Mononuclear cell (primary cell): Measurements from ENCODE around the gene PCDHA10. TPM values are rescaled to one million over a fixed set of nuclear protein-coding genes. Genes with fewer than 3 reads are reported as not detected.
"Not testable (repeated sequence)": the region's sequence is repeated elsewhere in the genome, so short reads cannot be mapped to it uniquely, and the experiment has no call there.

Experiments used
- H3K27me3 ChIP-seq: 2 replicates; pipeline ENCODE4 v1.6.0; 2011; ENCODE audit warnings: low read length, control low read depth; ENCODE audit not compliant: insufficient read depth
- H3K4me1 ChIP-seq: 2 replicates; pipeline ENCODE4 v1.5.1; 2011; ENCODE audit warnings: mild to moderate bottlenecking, low read length, control low read depth; ENCODE audit not compliant: insufficient read depth
- H3K4me3 ChIP-seq: 2 replicates; pipeline ENCODE4 v1.5.1; 2011; ENCODE audit warnings: mild to moderate bottlenecking, low read length, moderate library complexity
- H3K9me3 ChIP-seq: 2 replicates; pipeline ENCODE4 v1.5.1; 2011; ENCODE audit warnings: low read depth, mild to moderate bottlenecking, control low read depth, low read length
- total RNA-seq: library from RNA; depleted of rRNA; stranded (reverse); fragments of >200 nt; gene quantifications from one replicate; pipeline ENCODE4 v1.2.3, GENCODE V29; 2012

PCDHA10 gene
- total RNA-seq, 1 donor, result not detected

DNA sequence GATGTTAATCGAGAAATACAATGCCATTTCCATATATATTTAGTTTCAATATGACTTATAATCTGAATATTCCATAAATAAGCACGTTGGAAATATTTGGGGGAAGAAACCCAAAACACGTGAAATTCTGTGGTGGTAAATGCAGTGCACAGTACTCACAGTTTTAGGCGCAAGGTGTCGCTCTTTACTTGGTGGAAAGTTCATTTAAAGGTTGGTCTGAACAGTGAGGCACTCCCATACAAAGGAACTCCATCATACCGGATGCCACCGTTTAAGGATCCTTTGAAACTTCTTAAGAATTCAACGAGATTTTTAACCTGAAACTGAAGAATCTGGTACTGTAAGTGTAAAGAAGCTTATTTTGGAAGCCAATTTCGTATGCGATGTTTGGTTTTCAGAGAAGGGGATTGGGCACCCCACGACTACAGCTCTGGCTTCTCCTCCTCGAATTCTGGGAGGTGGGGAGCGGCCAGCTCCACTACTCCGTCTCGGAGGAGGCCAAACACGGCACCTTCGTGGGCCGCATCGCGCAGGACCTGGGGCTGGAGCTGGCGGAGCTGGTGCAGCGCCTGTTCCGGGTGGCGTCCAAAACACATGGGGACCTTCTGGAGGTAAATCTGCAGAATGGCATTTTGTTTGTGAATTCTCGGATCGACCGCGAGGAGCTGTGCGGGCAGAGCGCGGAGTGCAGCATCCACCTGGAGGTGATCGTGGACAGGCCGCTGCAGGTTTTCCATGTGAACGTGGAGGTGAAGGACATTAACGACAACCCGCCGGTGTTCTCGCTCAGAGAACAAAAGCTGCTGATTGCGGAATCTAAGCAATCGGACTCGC is 13.2 kb downstream of the PCDHA10 start, which contains the start of gene PCDHA11:
PCDHA11 (plus strand) TSS at position 237 of the 834 bp plus-strand sequence; CDS start at position 384, 147 bp downstream.
- H3K27me3 ChIP-seq, result peaks cover 18% of the 10 kb centered on the region
- H3K4me1 ChIP-seq, result no peaks in the 10 kb centered on the region
- no peak within 1 kb of the TSS for H3K4me3 ChIP-seq
- no peaks in the 10 kb centered on the region for H3K9me3 ChIP-seq

DNA sequence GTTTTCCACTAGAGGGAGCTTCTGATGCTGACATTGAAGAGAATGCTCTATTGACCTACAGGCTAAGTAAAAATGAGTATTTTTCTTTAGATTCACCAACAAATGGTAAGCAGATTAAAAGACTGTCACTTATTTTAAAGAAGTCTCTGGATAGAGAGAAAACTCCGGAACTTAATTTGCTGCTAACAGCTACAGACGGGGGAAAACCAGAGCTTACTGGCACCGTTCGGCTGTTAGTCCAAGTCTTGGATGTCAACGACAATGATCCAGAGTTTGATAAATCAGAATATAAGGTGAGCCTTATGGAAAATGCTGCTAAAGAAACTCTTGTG is 13.8 kb downstream of the PCDHA10 start:
- peaks cover 5% of the 10 kb centered on the region for H3K9me3 ChIP-seq
- H3K4me1 ChIP-seq, result no peaks in the 10 kb centered on the region
- H3K4me3 ChIP-seq, result no peak overlapping the region
- H3K27me3 ChIP-seq, result peaks cover 23% of the 10 kb centered on the region

DNA sequence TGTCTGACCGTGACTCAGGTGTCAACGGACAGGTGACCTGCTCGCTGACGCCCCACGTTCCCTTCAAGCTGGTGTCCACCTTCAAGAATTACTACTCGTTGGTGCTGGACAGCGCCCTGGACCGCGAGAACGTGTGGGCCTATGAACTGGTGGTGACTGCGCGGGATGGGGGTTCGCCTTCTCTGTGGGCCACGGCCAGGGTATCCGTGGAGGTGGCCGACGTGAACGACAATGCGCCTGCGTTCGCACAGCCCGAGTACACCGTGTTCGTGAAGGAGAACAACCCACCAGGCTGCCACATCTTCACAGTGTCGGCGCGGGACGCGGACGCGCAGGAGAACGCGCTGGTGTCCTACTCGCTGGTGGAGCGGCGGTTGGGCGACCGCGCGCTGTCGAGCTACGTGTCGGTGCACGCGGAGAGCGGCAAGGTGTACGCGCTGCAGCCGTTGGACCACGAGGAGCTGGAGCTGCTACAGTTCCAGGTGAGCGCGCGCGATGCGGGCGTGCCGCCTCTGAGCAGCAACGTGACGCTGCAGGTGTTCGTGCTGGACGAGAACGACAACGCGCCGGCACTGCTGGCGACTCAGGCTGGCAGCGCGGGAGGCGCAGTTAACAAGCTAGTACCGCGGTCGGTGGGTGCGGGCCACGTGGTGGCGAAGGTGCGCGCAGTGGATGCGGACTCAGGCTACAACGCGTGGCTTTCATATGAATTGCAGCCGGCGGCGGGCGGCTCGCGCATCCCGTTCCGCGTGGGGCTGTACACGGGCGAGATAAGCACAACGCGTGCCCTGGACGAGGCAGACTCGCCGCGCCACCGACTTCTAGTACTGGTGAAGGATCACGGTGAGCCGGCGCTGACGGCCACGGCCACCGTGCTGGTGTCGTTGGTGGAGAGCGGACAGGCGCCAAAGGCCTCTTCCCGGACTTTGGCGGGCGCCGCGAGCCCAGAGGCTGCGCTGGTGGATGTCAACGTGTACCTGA is 14.8 kb downstream of the PCDHA10 start:
- Histone ChIP-seq H3K4me1 (no peaks in the 10 kb centered on the region), H3K9me3 (peaks cover 6% of the 10 kb centered on the region), H3K4me3 (no peak overlapping the region), H3K27me3 (peaks cover 29% of the 10 kb centered on the region)

DNA sequence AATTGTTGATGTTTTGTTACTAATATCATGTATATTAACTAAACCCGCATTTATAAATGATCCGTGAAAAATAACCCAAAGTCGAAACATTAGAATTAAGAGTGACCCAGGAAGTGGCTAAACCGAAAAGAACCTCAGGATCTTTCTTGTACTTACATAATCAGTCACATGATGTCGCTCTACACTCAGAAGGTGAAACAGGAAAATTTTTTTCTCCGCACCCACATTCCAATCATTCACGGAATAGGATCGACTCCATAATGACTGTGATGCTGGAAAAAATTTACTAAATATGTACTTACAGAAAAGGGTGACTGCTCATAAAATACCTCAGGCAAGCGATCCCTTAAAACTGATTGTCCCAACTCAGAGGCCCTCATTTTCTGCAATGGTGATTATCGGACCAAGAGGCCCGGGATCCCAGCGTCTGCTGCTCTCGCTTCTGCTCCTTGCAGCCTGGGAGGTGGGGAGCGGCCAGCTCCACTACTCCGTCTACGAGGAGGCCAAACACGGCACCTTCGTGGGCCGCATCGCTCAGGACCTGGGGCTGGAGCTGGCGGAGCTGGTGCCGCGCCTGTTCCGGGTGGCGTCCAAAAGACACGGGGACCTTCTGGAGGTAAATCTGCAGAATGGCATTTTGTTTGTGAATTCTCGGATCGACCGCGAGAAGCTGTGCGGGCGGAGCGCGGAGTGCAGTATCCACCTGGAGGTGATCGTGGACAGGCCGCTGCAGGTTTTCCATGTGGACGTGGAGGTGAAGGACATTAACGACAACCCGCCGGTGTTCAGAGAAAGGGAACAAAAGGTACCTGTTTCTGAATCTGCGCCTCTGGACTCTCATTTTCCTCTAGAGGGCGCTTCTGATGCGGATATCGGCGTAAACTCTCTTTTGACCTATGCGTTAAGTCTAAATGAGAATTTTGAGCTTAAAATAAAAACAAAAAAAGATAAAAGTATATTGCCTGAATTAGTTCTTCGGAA is 19.7 kb downstream of the PCDHA10 start, which contains the start of gene PCDHA12:
PCDHA12 (plus strand) TSS at position 224 of the 981 bp plus-strand sequence; CDS start at position 389, 165 bp downstream.
- no peak within 1 kb of the TSS for H3K4me3 ChIP-seq
- H3K27me3 ChIP-seq, result peaks cover 43% of the 10 kb centered on the region
- peaks cover 6% of the 10 kb centered on the region for H3K9me3 ChIP-seq
- no peaks in the 10 kb centered on the region for H3K4me1 ChIP-seq

DNA sequence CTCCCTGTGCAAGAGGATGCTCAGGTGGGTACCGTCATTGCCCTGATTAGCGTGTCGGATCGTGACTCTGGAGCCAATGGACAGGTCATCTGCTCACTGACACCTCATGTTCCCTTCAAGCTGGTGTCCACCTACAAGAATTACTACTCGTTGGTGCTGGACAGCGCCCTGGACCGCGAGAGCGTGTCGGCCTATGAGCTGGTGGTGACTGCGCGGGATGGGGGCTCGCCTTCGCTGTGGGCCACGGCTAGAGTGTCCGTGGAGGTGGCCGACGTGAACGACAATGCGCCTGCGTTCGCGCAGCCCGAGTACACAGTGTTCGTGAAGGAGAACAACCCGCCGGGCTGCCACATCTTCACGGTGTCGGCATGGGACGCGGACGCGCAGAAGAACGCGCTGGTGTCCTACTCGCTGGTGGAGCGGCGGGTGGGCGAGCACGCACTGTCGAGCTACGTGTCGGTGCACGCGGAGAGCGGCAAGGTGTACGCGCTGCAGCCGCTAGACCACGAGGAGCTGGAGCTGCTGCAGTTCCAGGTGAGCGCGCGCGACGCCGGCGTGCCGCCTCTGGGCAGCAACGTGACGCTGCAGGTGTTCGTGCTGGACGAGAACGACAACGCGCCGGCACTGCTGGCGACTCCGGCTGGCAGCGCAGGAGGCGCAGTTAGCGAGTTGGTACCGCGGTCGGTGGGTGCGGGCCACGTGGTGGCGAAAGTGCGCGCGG is 21.0 kb downstream of the PCDHA10 start:
- H3K4me1 ChIP-seq, H3K4me3 ChIP-seq, H3K9me3 ChIP-seq: not testable (repeated sequence)
- H3K27me3 ChIP-seq, result peaks cover 50% of the 10 kb centered on the region

DNA sequence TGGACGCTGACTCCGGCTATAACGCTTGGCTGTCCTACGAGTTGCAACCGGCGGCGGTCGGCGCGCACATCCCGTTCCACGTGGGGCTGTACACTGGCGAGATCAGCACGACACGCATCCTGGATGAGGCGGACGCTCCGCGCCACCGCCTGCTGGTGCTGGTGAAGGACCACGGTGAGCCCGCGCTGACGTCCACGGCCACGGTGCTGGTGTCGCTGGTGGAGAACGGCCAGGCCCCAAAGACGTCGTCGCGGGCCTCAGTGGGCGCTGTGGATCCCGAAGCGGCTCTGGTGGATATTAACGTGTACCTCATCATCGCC is 21.5 kb downstream of the PCDHA10 start:
- Histone ChIP-seq H3K4me1 (no peaks in the 10 kb centered on the region), H3K4me3 (no peak overlapping the region), H3K27me3 (peaks cover 55% of the 10 kb centered on the region), H3K9me3 (peaks cover 6% of the 10 kb centered on the region)

DNA sequence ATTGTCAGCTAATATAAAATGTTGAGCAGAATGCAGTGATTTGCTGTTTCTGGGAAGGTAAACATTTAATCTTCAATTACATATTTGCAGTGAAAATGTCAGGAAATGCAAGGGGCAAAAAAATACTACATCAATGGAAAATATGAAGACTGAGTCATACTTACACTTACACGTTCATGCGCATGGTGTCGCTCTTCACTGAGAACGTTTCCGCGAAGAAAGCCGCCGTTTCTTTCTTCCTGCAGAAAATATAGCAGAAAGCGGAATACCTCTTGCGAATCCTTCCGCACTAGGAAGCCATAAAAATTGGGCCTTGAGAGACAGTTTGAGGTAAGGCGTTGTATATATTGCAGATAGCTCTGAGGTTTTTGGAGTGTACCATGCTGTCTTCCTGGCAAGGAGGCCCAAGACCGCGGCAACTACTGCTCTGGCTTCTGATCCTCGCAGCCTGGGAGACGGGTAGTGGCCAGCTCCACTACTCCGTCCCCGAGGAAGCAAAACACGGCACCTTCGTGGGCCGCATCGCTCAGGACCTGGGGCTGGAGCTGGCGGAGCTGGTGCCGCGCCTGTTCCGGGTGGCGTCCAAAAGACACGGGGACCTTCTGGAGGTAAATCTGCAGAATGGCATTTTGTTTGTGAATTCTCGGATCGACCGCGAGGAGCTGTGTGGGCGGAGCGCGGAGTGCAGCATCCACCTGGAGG is 26.3 kb downstream of the PCDHA10 start, which contains the start of gene PCDHA13:
PCDHA13 (plus strand) TSS at position 236 of the 702 bp plus-strand sequence; CDS start at position 381, 145 bp downstream.
- Histone ChIP-seq H3K4me1 (no peaks in the 10 kb centered on the region), H3K9me3 (peaks cover 7% of the 10 kb centered on the region), H3K27me3 (peaks cover 37% of the 10 kb centered on the region), H3K4me3 (no peak within 1 kb of the TSS)

DNA sequence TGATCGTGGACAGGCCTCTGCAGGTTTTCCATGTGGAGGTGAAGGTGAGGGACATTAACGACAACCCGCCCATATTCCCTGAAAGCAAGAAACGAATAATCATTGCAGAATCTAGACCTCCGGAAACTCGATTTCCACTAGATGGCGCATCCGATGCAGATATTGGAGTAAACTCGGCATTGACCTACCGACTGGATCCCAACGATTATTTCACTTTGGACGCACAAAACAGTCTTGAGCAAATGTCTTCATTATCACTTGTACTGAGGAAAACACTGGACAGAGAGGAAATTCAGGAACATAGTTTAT is 26.8 kb downstream of the PCDHA10 start:
- Histone ChIP-seq H3K27me3 (peaks cover 37% of the 10 kb centered on the region), H3K9me3 (peaks cover 7% of the 10 kb centered on the region), H3K4me1 (no peaks in the 10 kb centered on the region), H3K4me3 (no peak overlapping the region)

DNA sequence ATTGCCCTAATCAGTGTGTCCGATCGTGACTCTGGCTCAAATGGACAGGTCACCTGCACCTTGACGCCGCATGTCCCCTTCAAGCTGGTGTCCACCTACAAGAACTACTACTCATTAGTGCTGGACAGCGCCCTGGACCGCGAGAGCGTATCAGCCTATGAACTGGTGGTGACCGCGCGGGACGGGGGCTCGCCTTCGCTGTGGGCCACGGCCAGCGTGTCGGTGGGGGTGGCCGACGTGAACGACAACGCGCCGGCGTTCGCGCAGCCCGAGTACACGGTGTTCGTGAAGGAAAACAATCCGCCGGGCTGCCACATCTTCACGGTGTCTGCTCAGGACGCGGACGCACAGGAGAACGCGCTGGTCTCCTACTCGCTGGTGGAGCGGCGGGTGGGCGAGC is 27.7 kb downstream of the PCDHA10 start:
- H3K9me3 ChIP-seq, result peaks cover 7% of the 10 kb centered on the region

DNA sequence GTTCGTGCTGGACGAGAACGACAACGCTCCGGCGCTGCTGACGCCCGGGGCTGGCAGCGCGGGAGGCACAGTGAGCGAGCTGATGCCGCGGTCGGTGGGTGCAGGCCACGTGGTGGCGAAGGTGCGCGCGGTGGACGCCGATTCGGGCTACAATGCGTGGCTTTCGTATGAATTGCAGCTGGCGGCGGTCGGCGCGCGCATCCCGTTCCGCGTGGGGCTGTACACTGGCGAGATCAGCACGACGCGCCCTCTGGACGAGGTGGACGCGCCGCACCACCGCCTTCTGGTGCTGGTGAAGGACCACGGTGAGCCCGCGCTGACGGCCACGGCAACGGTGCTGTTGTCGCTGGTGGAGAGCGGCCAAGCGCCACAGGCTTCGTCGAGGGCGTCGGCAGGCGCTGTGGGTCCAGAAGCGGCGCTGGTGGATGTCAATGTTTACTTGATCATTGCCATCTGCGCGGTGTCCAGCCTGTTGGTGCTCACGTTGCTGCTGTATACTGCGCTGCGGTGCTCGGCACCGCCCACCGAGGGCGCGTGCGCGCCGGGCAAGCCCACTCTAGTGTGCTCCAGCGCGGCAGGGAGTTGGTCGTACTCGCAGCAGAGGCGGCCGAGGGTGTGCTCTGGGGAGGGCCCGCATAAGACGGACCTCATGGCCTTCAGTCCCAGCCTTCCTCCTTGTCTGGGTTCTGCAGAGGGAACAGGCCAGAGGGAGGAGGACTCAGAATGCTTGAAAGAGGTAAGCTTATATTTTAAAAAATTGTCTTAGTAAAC is 28.4 kb downstream of the PCDHA10 start:
- peaks cover 29% of the 10 kb centered on the region for H3K27me3 ChIP-seq
- no peak overlapping the region for H3K4me3 ChIP-seq

More for the DNA sequence above, 27.7 kb downstream of the PCDHA10 start:
- H3K4me1 ChIP-seq, result no peaks in the 10 kb centered on the region
- no peak overlapping the region for H3K4me3 ChIP-seq
- H3K27me3 ChIP-seq, result peaks cover 36% of the 10 kb centered on the region

DNA sequence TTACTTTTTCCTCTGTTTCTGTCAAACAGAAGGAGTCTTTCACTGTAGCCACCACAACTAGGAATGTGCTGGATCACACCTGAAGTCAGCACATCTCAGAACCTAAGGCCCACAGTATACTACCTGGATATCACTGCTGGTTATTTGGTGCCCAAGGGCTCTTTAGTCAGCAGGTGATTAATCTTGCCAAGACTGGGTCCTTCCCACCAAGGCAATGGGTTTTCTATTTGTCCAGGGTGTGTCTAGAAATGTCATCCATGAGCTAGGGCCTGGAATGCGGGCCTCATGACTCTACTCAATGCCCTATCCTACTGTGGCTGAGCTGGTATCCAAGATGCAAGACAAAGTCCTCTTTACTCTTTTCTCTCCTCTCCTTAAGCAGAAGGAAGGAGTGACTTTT is 60.6 kb downstream of the PCDHA10 start:
- Histone ChIP-seq H3K4me1 (no peaks in the 10 kb centered on the region), H3K27me3 (no peaks in the 10 kb centered on the region), H3K9me3 (no peaks in the 10 kb centered on the region), H3K4me3 (no peak overlapping the region)

More for the DNA sequence above, 28.4 kb downstream of the PCDHA10 start:
- Histone ChIP-seq H3K9me3 (peaks cover 7% of the 10 kb centered on the region), H3K4me1 (no peaks in the 10 kb centered on the region)
